HG02852 (cell line): ENCODE data around the gene C4BPB.

Experiments used
- ATAC-seq: cut with Tn5 transposase; IDR thresholded peaks from one replicate; pipeline ENCODE4 v1.9.1; 2021; ENCODE audit warnings: mild to moderate bottlenecking, moderate library complexity; ENCODE audit not compliant: unreplicated experiment

The C4BPB gene

GRCh38 chr1:207130252-207131036 is 41.8 kb downstream of the C4BPB start:
- no peak for ATAC-seq

GRCh38 chr1:207131163-207131562 is 42.5 kb downstream of the C4BPB start:
- no peak for ATAC-seq

GRCh38 chr1:207134581-207134980 is 45.9 kb downstream of the C4BPB start:
- ATAC-seq = no peak

- ATAC-seq = no peak
Observed at GRCh38 chr1:207139616-207140015, 51.0 kb downstream of the C4BPB start.

GRCh38 chr1:207140536-207140935 is 51.9 kb downstream of the C4BPB start:
- no peak for ATAC-seq

GRCh38 chr1:207145401-207146058 is 56.9 kb downstream of the C4BPB start:
- ATAC-seq = no peak
